Liver (tissue), 9 donors: ENCODE data around the gene GALNTL6. TPM values are rescaled to one million over a fixed set of nuclear protein-coding genes. Genes with fewer than 3 reads are reported as not detected.

ENCODE experiments used
- DNase-seq: peaks from one replicate; pipeline ENCODE4 v3.0.0-alpha.2; 2017; ENCODE audit warnings: low spot score
- H3K27ac ChIP-seq, 2 donors: one replicate each; pipeline ENCODE4 v1.7.0; 2013; ENCODE audit warnings: inconsistent platforms in 2 of 2, low read length in 2 of 2, control low read depth in 1 of 2, low read depth in 1 of 2, mild to moderate bottlenecking in 1 of 2
- H3K27me3 ChIP-seq, 4 donors: one replicate each; pipeline versions ENCODE4 v1.6.1 to v1.7.0; 2013; ENCODE audit warnings: low read length in 3 of 4, inconsistent platforms in 1 of 4, mild to moderate bottlenecking in 1 of 4, moderate library complexity in 1 of 4; ENCODE audit not compliant: control insufficient read depth in 4 of 4, insufficient read depth in 4 of 4
- H3K36me3 ChIP-seq, 4 donors: one replicate each; pipeline versions ENCODE4 v1.6.1 to v1.7.0; 2013; ENCODE audit warnings: low read length in 3 of 4, mild to moderate bottlenecking in 3 of 4, low read depth in 1 of 4, moderate library complexity in 1 of 4; ENCODE audit not compliant: control insufficient read depth in 4 of 4, insufficient read depth in 3 of 4
- H3K4me1 ChIP-seq, 4 donors: one replicate each; pipeline versions ENCODE4 v1.6.1 to v1.7.0; 2013; ENCODE audit warnings: low read length in 3 of 4, mild to moderate bottlenecking in 3 of 4, moderate library complexity in 1 of 4; ENCODE audit not compliant: control insufficient read depth in 4 of 4, insufficient read depth in 4 of 4
- H3K4me3 ChIP-seq, 3 donors: one replicate each; pipeline versions ENCODE4 v1.6.1 to v1.7.0; 2013; ENCODE audit warnings: low read length in 3 of 3, control low read depth in 1 of 3, low read depth in 1 of 3, mild to moderate bottlenecking in 1 of 3
- H3K9ac ChIP-seq, 2 donors: one replicate each; pipeline ENCODE4 v1.7.0; 2013; ENCODE audit warnings: low read length in 2 of 2, mild to moderate bottlenecking in 2 of 2, moderate library complexity in 2 of 2, control low read depth in 1 of 2, low read depth in 1 of 2
- H3K9me3 ChIP-seq, 4 donors: one replicate each; pipeline versions ENCODE4 v1.6.1 to v1.7.0; 2013; ENCODE audit warnings: low read length in 3 of 4; ENCODE audit not compliant: control insufficient read depth in 4 of 4
- EGR1 ChIP-seq, 2 donors: IDR thresholded peaks; 2 replicates each; pipeline ENCODE4 v1.6.1; 2016 to 2018; ENCODE audit warnings: antibody characterized with exemption in 2 of 2, low read depth in 2 of 2
- FOXA1 ChIP-seq: IDR thresholded peaks from 2 replicates; pipeline ENCODE4 v1.6.1; 2016; ENCODE audit warnings: antibody characterized with exemption
- FOXA2 ChIP-seq: IDR thresholded peaks from 2 replicates; pipeline ENCODE4 v1.6.1; 2016; ENCODE audit warnings: antibody characterized with exemption
- GABPA ChIP-seq, 2 donors: IDR thresholded peaks in 1 of 2; conservative IDR thresholded peaks in 1 of 2; 2 replicates each; pipeline ENCODE4 v1.6.1; 2016; ENCODE audit warnings: antibody characterized with exemption in 2 of 2, mild to moderate bottlenecking in 1 of 2, moderate library complexity in 1 of 2
- HNF4G ChIP-seq: IDR thresholded peaks from 2 replicates; pipeline ENCODE4 v1.6.1; 2016; ENCODE audit warnings: antibody characterized with exemption
- JUND ChIP-seq, 2 donors: IDR thresholded peaks; 2 replicates each; pipeline ENCODE4 v1.6.1; 2016; ENCODE audit warnings: antibody characterized with exemption in 2 of 2
- RXRA ChIP-seq, 2 donors: IDR thresholded peaks; 2 replicates each; pipeline ENCODE4 v1.6.1; 2017 to 2018; ENCODE audit warnings: antibody characterized with exemption in 2 of 2, mild to moderate bottlenecking in 1 of 2
- TAF1 ChIP-seq: conservative IDR thresholded peaks from 2 replicates; pipeline ENCODE4 v1.6.1; 2016; ENCODE audit warnings: antibody characterized with exemption, mild to moderate bottlenecking
- WGBS: extraction: QIAGEN DNeasy Blood & Tissue Kit; methylation state at CpG from one replicate; pipeline ENCODE4 v1.1.7; 2013; 5-methylcytosine and 5-hydroxymethylcytosine counted together
- polyA plus RNA-seq, 2 donors: library from polyadenylated mRNA; stranded (reverse) in 1 of 2; unstranded in 1 of 2; fragments of 200-250 nt in 1 of 2; fragments of >200 nt in 1 of 2; fragmentation: Nextera tagmentation in 1 of 2; extraction: Ambion mirVana in 1 of 2; gene quantifications; one replicate each; pipeline versions ENCODE4 v1.2.1 to v1.2.3, GENCODE V29; 2013 to 2015
- total RNA-seq, 2 donors: library from RNA; depleted of rRNA; stranded (reverse); fragments of >200 nt; gene quantifications; one replicate each; pipeline ENCODE4 v1.2.3, GENCODE V29; 2014
- TF ChIP-seq, protein P1 (sequence below): IDR thresholded peaks from 2 replicates; pipeline ENCODE4 v1.6.1; 2016; ENCODE audit warnings: antibody characterized with exemption
- TF ChIP-seq, protein P2 (sequence below): IDR thresholded peaks from 2 replicates; pipeline ENCODE4 v1.6.1; 2016; ENCODE audit warnings: antibody characterized with exemption
- TF ChIP-seq, protein P3 (sequence below): fragments of 150-350 bp; IDR thresholded peaks from 2 replicates; pipeline ENCODE4 v1.5.1; 2017; ENCODE audit warnings: improper control_type of control experiment, low read depth, low read length; ENCODE audit not compliant: missing input control
- TF ChIP-seq, protein P4 (sequence below): IDR thresholded peaks from 2 replicates; pipeline ENCODE4 v1.6.1; 2016; ENCODE audit warnings: antibody characterized with exemption, mild to moderate bottlenecking
- TF ChIP-seq, protein P5 (sequence below): IDR thresholded peaks from 2 replicates; pipeline ENCODE4 v1.6.1; 2016; ENCODE audit warnings: antibody characterized with exemption
- donor health status: healthy.
- donor health status: healthy.
- donor health status: healthy.
- donor health status: healthy.
- donor health status: healthy.

The GALNTL6 gene
- total and polyA plus RNA-seq, 4 donors, result 0.06 to 0.08 TPM; not detected in 2

DNA sequence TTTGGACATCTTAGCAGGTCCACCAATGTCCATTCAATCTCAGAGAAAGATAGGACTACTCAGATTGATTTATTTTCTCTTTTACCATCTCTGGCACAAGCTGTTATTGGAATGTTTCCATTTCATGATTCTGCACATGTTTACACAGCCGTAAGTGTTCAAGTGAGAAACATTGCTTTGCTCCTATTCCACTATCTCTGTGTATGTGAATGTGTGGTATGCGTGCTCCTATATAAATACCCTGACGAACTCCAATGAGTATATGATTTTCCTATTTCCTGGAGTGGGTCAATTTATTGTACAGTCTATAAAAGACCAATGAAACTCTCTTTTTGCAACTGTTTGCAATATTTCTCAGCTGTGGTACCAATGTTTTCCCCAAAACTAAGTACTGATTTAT lies 1134.4 kb downstream of the GALNTL6 start:
- Histone ChIP-seq H3K4me3 (no peak overlapping the region), H3K36me3 (no peaks in the 10 kb centered on the region), H3K4me1 (no peaks in the 10 kb centered on the region), H3K9me3 (no peaks in the 10 kb centered on the region), H3K9ac (no peak overlapping the region), H3K27me3 (no peaks in the 10 kb centered on the region), H3K27ac (no peak overlapping the region)
- WGBS, result 44% methylated on average over 3 of the region's 3 CpGs
- no peak for DNase-seq
- TF ChIP-seq EGR1 (IDR thresholded peaks at IDR 0.05; ENCODE audit: low read depth in 2 of 2) (no peak), FOXA2 (peak; percentile 13)

DNA sequence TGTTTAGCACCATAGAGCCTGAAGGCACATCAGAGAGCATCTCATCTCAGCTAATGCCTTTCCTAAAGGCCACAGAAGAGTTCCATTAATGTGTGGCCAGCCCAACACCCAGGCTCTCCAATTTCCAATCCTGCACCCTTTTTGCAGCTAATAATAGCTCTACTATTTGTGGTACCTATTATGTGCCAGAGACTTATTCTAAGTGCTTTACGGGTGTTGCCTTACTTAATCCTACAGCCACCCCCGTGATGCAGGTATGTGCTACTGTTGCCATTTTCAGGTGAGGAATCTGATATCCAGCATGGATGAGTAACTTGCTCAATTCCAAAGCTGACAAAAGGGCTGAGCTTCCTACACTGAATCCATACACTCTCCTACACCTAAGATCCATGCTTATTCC lies 1137.8 kb downstream of the GALNTL6 start:
- H3K27me3 ChIP-seq, result no peaks in the 10 kb centered on the region
- TF ChIP-seq, protein P1, sequence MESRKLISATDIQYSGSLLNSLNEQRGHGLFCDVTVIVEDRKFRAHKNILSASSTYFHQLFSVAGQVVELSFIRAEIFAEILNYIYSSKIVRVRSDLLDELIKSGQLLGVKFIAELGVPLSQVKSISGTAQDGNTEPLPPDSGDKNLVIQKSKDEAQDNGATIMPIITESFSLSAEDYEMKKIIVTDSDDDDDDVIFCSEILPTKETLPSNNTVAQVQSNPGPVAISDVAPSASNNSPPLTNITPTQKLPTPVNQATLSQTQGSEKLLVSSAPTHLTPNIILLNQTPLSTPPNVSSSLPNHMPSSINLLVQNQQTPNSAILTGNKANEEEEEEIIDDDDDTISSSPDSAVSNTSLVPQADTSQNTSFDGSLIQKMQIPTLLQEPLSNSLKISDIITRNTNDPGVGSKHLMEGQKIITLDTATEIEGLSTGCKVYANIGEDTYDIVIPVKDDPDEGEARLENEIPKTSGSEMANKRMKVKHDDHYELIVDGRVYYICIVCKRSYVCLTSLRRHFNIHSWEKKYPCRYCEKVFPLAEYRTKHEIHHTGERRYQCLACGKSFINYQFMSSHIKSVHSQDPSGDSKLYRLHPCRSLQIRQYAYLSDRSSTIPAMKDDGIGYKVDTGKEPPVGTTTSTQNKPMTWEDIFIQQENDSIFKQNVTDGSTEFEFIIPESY, result no peak
- TF ChIP-seq FOXA2, result no peak
- TF ChIP-seq, protein P2, sequence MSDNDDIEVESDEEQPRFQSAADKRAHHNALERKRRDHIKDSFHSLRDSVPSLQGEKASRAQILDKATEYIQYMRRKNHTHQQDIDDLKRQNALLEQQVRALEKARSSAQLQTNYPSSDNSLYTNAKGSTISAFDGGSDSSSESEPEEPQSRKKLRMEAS, result no peak
- TF ChIP-seq TAF1, result no peak
- no peaks in the 10 kb centered on the region for H3K4me1 ChIP-seq
- H3K27ac ChIP-seq, result no peak overlapping the region
- WGBS, result 93% methylated on average over 2 of the region's 2 CpGs
- no peak overlapping the region for H3K9ac ChIP-seq
- DNase-seq, result no peak
- no peaks in the 10 kb centered on the region for H3K36me3 ChIP-seq
- no peak overlapping the region for H3K4me3 ChIP-seq
- no peaks in the 10 kb centered on the region for H3K9me3 ChIP-seq

DNA sequence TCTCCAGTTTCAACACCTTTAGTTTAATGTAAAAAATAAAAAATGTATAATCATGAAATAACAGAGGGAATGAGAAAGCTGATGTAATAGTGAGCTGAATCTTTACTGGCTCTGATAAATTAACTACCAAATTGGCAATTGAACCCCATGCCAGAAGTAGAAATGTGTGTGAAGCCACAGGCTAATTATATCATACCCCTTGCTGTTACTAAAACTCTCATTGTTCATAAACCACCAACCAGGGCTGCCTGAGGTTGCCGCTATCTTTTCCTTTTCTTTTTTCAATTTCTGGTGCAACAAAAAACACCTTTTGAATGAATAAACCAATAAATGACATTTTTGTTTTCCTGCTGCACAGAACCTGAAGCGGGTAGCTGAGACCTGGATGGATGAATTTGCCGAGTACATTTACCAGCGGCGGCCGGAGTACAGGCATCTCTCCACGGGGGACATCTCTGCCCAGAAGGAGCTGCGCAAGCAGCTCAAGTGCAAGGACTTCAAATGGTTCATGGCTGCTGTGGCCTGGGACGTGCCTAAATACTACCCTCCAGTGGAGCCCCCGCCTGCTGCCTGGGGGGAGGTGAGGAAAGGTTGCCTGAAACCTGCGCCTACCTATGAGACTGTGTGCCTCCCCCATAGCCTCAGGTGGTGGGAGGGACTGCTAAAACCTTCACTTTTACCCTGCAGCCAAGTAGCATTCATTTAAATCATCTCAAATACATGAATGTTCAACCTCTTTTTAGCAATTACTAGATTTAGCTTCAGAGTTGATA lies 1138.7 kb downstream of the GALNTL6 start:
- Histone ChIP-seq H3K36me3 (no peaks in the 10 kb centered on the region), H3K9ac (no peak overlapping the region), H3K27me3 (no peaks in the 10 kb centered on the region), H3K27ac (no peak overlapping the region), H3K9me3 (no peaks in the 10 kb centered on the region), H3K4me1 (no peaks in the 10 kb centered on the region), H3K4me3 (no peak overlapping the region)
- no peak for TF ChIP-seq GABPA (IDR thresholded peaks at IDR 0.05 in 1 of 2, conservative IDR thresholded peaks at IDR 0.05 in 1 of 2)
- TF ChIP-seq, protein P3, sequence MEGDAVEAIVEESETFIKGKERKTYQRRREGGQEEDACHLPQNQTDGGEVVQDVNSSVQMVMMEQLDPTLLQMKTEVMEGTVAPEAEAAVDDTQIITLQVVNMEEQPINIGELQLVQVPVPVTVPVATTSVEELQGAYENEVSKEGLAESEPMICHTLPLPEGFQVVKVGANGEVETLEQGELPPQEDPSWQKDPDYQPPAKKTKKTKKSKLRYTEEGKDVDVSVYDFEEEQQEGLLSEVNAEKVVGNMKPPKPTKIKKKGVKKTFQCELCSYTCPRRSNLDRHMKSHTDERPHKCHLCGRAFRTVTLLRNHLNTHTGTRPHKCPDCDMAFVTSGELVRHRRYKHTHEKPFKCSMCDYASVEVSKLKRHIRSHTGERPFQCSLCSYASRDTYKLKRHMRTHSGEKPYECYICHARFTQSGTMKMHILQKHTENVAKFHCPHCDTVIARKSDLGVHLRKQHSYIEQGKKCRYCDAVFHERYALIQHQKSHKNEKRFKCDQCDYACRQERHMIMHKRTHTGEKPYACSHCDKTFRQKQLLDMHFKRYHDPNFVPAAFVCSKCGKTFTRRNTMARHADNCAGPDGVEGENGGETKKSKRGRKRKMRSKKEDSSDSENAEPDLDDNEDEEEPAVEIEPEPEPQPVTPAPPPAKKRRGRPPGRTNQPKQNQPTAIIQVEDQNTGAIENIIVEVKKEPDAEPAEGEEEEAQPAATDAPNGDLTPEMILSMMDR, result no peak
- TF ChIP-seq, protein P4, sequence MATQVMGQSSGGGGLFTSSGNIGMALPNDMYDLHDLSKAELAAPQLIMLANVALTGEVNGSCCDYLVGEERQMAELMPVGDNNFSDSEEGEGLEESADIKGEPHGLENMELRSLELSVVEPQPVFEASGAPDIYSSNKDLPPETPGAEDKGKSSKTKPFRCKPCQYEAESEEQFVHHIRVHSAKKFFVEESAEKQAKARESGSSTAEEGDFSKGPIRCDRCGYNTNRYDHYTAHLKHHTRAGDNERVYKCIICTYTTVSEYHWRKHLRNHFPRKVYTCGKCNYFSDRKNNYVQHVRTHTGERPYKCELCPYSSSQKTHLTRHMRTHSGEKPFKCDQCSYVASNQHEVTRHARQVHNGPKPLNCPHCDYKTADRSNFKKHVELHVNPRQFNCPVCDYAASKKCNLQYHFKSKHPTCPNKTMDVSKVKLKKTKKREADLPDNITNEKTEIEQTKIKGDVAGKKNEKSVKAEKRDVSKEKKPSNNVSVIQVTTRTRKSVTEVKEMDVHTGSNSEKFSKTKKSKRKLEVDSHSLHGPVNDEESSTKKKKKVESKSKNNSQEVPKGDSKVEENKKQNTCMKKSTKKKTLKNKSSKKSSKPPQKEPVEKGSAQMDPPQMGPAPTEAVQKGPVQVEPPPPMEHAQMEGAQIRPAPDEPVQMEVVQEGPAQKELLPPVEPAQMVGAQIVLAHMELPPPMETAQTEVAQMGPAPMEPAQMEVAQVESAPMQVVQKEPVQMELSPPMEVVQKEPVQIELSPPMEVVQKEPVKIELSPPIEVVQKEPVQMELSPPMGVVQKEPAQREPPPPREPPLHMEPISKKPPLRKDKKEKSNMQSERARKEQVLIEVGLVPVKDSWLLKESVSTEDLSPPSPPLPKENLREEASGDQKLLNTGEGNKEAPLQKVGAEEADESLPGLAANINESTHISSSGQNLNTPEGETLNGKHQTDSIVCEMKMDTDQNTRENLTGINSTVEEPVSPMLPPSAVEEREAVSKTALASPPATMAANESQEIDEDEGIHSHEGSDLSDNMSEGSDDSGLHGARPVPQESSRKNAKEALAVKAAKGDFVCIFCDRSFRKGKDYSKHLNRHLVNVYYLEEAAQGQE, result no peak
- TF ChIP-seq TAF1, result no peak
- TF ChIP-seq, protein P1, result no peak
- TF ChIP-seq FOXA1, result no peak
- no peak for TF ChIP-seq JUND (IDR thresholded peaks at IDR 0.05)
- TF ChIP-seq RXRA (IDR thresholded peaks at IDR 0.05), result no peak
- no peak for TF ChIP-seq HNF4G
- TF ChIP-seq, protein P5, sequence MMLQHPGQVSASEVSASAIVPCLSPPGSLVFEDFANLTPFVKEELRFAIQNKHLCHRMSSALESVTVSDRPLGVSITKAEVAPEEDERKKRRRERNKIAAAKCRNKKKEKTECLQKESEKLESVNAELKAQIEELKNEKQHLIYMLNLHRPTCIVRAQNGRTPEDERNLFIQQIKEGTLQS, result no peak
- 91% methylated on average over 11 of the region's 11 CpGs for WGBS
- no peak for DNase-seq
